HG02759 (cell line): ENCODE results near the gene CENPP.

Experiments
- ATAC-seq: cut with Tn5 transposase; IDR thresholded peaks from one replicate; pipeline ENCODE4 v1.9.1; 2021; ENCODE audit warnings: mild to moderate bottlenecking, moderate library complexity; ENCODE audit not compliant: unreplicated experiment

The CENPP gene

GRCh38 chr9:92650839-92651621 lies 325.3 kb downstream of the CENPP start:
- ATAC-seq, result no peak

DNA sequence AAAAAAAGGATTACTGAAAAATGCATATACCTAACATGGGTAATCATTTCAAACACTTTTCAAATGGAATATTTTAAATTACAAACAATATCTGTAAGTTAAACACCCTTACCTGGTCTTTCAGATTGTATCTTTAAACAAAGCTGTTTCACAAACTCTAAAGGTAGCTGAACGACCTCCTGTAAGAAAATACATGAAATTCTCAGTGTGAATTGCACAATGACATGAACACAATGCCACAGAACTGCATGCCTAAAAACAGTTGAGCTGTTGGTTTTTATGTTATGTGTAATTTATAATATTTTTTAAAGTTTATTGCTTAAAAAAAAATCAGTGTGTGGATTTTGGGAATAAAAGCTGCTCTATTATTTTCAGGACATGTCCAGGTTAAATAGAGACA lies 326.7 kb downstream of the CENPP start:
- ATAC-seq, result no peak

DNA sequence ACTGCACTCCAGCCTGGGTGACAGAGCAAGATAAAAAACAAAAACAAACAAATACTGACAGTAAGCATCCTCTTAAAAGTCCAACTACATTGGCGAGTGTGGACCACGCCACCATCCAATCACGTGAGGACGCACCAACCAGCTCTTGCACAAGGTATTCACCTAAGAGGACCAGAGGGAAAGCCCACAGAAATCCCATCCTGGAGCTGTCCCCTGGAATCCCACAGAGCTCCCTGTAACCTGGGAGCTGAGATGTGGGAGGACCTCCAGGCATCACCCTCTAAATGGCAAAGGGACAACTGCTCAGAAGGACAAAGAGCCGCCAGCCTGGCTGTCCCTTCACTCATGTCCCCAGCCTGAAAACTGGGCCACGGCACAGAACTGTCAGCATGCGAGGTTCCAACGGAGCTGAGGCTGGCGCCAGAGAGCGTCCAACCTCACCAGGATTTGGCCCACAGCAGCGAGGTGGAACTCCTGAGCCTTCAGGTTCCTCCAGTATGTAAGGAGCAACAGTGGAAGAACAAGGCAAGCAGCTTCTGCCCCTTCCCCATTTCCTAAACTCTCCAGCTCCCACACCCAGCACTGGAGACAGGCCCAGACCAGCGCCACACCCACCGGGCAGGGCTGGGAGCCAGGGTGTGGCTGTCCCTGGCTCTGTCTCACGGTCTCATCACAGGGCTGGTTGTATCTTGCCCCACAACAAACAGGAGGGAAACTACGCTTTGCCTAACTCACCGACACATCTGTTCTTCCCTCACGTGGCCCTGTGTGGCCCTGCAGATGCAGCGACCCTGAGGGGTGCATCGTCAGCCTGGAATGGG lies 328.9 kb downstream of the CENPP start:
- no peak for ATAC-seq

DNA sequence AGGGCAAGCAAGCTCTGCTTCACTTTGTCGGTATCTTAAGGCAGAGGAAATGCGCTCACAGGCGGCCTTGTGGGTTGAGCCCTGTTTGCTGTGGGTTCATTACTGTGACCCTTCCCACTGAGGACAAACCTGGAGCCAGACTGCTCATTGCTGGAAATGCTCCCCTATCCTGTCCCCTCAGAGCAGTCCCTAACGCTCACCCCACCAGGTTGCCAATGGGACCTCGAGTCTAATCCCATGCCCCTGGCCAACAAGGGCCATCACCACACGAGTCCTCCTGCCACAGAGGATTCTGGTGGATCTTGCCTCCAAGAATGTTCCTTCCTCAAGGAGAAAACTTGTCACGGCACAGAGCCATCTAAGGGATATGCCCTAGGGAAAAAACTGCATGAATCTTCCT lies 329.6 kb downstream of the CENPP start:
- no peak for ATAC-seq

DNA sequence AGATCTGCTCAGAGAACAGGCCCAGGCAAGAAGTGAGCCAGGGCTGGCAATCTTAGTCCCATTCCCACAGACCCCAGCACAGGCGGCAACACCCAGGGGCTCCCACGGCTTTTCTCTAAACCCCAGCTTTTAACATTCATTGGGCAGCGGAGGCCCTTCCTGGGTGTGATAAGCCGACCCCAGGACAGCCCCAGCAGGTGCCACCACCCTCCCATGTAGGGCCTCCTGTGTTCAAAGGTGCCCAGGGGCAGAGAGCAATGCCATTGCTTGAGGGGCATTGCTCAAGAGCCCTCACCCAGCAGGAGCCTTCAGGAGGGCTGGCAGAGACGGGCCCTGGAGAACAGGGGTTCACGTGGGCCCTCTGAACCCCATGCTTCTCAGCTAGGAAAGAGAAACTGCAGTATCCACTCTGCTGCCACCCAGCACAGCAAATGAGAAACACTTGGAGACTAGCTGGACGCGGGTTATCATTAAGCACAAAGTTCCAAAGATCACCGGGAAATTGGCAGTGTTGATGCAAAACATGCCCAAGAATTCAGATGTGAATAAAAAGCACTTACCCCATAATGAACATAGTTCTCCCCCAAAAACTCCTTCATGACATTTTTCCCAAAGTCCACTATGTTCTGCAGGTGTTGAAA lies 330.3 kb downstream of the CENPP start:
- no peak for ATAC-seq

GRCh38 chr9:92656537-92656925 lies 330.8 kb downstream of the CENPP start:
- ATAC-seq, result no peak

GRCh38 chr9:92657296-92658094 lies 331.7 kb downstream of the CENPP start:
- no peak for ATAC-seq

DNA sequence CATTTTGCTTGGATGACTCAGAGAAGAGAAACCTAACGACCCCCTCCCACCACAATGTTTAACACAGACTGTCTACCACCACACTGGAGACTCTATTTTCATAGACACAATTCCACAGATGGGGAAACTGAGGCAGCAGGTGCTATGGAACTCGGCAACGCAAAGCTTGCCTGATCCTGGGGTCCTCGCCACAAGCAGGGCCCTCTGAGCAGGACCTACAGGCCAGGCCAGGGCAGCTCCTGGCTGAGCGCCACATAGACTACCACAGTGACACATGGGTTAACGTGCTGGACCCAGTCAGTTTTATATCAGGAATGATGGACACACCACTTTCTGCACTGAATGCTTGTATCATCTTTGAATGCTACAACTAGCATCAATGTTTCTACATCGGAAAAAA lies 332.4 kb downstream of the CENPP start:
- ATAC-seq, result no peak

GRCh38 chr9:92658611-92659010 lies 332.9 kb downstream of the CENPP start:
- ATAC-seq, result no peak

DNA sequence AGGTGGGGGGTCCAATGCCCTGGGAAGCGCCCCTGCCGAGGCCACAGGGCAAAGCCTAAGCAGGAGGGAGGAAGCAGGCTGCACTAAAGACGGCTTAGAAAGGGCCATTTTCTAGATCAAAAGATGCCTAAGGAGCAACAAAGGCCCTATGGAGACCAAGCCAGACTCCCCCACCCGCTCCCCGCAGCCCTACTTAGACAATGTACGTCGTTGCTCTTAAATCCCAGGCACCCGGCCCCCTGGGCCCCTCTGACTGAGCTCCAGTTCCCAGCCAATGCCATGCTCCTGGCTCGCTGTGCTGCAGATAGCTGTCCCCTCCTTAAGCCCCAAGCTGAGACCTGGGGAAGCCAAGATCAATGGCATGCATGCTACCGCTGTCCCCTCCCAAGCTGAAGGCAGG lies 333.8 kb downstream of the CENPP start:
- no peak for ATAC-seq

GRCh38 chr9:92660266-92660665 lies 334.5 kb downstream of the CENPP start:
- ATAC-seq, result no peak

DNA sequence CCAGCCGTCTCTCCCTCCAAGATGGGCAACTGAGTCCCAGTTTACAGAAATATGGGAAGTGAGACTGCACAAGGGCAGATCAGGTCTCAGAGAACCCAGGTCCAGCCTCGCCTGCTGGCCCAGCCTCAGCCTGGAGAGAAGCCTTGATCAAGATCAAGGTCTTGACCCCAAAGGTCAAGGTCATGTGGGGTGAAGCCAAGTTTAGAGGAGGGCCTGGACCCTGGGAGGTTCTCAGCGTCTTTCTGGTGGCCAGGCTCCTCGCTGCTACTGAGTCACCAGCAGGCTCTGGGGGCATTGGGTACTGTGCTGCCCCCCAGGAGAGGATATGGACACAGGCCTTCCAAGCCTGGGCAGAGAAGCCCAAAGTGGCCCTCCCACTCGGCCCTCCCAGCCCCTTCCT lies 335.4 kb downstream of the CENPP start:
- no peak for ATAC-seq

DNA sequence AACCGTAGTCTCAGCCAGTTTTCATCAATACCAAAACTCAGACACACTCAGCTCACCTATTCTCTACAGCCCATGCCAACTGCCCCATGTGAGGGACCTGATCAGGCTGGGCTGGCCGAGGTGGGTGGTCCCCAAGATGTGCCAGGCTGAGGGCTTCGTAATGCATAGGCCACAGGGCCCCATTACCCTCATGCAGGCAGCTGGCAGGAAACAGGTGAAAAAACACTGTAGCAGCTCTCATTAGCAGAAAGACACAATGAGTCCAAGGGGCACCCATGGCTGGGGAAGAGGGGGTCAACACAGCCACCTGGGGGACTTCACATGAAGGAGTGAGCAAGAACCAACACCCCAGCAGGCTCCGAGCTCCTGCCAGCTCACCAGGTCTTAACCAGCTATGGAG lies 336.0 kb downstream of the CENPP start:
- ATAC-seq, result no peak

DNA sequence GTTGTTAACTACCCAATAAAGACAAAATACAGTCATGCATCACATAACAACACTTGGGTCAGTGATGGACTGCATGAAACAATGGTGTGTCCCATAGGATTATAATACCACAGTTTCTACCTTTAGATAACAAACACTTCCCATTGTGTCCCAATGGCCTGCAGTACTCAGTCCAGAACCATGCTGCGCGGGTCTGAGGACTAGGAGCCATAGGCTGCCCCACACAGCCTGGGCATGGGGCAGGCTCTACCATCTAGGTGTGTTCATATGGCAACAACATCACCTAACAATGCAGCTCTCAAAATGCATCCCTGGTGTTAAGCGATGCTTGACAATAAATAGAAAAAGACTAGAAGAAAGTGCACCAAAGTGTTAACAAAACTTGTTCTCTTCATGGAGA lies 337.4 kb downstream of the CENPP start:
- no peak for ATAC-seq

DNA sequence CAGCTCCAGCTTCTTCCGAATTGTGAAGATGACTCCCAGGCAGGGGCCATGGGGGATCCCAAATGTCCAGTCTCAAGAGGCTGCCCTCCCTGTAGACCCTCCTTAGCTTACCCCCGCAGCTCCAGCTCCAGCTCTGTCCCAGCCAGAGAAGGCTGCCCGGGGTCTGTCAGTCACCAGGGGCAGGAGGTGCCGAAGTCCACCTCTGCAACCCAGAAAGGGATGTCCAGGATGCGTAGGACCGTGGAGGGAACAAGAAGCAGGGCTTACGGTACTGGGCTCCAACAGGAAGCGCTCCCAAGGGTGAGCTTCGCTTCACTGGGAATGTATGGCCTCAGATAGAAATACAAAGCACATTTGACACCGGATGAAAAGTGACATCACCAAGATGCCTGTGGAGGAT lies 338.2 kb downstream of the CENPP start:
- ATAC-seq, result no peak

- no peak for ATAC-seq
Measured at GRCh38 chr9:92664394-92665152, 338.8 kb downstream of the CENPP start.

DNA sequence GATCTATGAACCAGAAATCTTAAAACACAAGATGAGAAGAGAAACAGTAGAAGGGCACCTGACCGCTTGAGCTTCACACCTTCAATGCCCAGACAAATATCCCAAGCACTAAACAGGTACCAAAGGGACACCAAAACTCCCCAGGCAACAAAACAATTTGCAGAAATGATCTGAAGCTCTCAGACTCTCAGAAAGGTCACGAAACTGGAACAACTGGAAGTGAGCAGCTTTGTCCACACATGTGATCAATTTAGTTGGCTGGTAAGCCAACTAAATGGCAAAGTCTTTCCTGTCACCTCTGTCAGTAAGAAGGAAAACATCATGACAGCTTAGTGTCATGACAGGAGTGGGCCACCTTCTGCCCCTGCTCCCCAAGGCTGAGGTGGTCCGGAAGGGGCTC lies 340.1 kb downstream of the CENPP start:
- ATAC-seq, result no peak

DNA sequence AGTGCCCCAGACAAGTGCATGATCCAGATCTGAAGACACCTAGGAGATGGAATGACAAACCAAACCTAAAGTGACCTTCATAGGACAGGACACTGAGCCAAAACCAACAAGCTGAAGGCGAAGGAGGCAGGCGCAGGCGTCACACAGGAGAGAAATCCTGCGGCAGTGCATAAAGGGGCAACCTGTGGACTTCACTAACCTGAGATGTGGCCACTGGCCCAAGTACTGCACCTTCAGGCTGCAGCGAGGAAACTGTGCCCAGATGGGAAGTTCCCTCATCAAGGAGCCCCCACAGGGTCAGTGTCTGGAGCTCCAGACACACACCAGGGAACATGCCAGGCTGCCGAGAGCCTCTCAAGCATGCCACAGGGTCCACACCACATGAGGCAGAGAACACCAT lies 340.5 kb downstream of the CENPP start:
- ATAC-seq, result no peak

DNA sequence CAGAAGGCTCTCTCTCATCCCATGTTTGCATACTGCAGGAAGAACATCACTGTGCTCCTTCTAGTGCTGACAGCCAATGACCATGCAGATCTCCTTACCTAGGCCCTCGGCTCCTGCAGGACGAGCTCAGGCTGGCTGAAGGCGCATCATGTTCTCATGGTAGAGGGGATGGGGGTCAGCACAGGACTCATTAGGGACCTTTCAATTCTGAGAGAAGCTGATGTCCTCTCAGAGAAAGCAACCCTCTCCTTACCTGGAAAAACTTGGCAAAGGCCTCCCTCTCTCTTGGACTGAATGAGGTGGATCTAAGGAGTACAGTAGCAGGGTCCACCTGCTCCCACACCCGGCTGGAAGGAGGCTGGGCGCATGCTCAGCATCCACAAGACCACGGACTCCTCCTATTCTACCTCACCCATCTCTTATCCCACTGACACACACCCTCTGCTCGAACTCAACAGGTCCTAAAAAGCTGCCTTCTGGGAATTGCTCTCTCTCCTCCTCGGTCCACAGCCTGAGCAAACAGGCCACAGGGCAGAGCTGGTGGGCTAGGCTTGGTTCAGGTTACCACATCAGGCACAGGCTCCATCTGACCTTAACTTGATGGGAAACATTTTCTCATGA lies 341.3 kb downstream of the CENPP start:
- ATAC-seq, result no peak
